ENCODE data around the gene MCF2L2.

Gene MCF2L2

DNA sequence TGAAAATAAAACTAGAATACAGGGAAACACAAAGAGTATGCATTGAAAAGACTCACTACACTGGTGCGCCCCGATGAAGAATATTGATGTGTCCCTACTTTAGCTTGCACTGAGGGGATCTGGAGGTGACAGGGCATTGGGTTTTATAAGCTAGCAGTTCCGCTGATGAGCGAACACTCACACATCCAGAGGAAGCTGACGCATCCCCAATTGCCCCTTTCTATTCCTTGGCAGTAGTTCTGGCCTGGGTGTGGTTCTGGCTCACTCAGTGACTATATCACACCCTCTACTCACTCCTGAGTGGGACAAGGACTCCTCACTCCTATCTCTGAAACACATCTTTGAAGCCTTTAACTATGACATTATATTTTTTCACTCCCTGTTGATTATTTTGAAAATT lies 104.3 kb downstream of the MCF2L2 start (continued):
- TF ChIP-seq, protein P1, sequence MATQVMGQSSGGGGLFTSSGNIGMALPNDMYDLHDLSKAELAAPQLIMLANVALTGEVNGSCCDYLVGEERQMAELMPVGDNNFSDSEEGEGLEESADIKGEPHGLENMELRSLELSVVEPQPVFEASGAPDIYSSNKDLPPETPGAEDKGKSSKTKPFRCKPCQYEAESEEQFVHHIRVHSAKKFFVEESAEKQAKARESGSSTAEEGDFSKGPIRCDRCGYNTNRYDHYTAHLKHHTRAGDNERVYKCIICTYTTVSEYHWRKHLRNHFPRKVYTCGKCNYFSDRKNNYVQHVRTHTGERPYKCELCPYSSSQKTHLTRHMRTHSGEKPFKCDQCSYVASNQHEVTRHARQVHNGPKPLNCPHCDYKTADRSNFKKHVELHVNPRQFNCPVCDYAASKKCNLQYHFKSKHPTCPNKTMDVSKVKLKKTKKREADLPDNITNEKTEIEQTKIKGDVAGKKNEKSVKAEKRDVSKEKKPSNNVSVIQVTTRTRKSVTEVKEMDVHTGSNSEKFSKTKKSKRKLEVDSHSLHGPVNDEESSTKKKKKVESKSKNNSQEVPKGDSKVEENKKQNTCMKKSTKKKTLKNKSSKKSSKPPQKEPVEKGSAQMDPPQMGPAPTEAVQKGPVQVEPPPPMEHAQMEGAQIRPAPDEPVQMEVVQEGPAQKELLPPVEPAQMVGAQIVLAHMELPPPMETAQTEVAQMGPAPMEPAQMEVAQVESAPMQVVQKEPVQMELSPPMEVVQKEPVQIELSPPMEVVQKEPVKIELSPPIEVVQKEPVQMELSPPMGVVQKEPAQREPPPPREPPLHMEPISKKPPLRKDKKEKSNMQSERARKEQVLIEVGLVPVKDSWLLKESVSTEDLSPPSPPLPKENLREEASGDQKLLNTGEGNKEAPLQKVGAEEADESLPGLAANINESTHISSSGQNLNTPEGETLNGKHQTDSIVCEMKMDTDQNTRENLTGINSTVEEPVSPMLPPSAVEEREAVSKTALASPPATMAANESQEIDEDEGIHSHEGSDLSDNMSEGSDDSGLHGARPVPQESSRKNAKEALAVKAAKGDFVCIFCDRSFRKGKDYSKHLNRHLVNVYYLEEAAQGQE (tag by site-specific recombination; IDR thresholded peaks at IDR 0.05): no peak
- TF ChIP-seq ZNF830 (tag by site-specific recombination; IDR thresholded peaks at IDR 0.05; ENCODE audit: low read depth) (no peak), ZNF544 (tag by site-specific recombination; IDR thresholded peaks at IDR 0.05) (no peak), ZNF366 (tag by site-specific recombination; conservative IDR thresholded peaks at IDR 0.05) (no peak), ZNF530 (tag by site-specific recombination; IDR thresholded peaks at IDR 0.05; ENCODE audit: low read depth) (no peak)

DNA sequence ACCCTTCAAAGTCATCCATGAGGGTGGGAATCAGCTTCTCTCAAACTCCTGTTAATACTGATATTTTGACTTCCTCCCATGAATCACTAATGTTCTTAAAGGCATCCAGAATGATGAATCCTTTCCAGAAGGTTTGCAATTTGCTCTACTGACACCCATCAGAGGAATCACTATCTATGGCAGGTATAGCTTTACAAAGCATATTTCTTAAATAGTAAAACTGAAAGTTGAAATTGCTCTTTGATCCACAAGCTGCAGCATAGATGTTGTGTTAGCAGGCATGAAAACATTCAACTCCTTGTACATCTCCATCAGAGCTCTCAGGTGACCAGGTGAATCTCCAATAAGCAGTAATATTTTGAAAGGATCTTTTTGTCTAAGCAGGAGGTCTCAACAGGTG lies 109.0 kb downstream of the MCF2L2 start:
- H3K36me3 ChIP-seq (ENCODE audit: control insufficient read depth in 2 of 2, insufficient read depth in 1 of 2, low read length in 2 of 2): no peaks in the 10 kb centered on the region
- no peak overlapping the region for H3K27ac ChIP-seq (ENCODE audit: extremely low read depth, low read depth, low read length)
- no peaks in the 10 kb centered on the region for H3K4me1 ChIP-seq (ENCODE audit: control insufficient read depth, insufficient read depth, low read length)
- ChIA-PET POLR2A (no interaction called here), CTCF (no interaction called here)
- no peaks in the 10 kb centered on the region for H3K9me3 ChIP-seq (ENCODE audit: control insufficient read depth, insufficient read depth, low read depth, low read length)
- no peak overlapping the region for H3K4me3 ChIP-seq (ENCODE audit: low read depth, low read length)
- TF ChIP-seq ZNF600 (tag by site-specific recombination; IDR thresholded peaks at IDR 0.05) (no peak), ZBTB20 (tag by site-specific recombination; IDR thresholded peaks at IDR 0.05) (no peak), ZNF707 (tag by site-specific recombination; IDR thresholded peaks at IDR 0.05) (no peak), ZNF768 (tag by site-specific recombination; IDR thresholded peaks at IDR 0.05) (no peak), ZBTB21 (tag by site-specific recombination; IDR thresholded peaks at IDR 0.05) (no peak), ZNF239 (tag by site-specific recombination; IDR thresholded peaks at IDR 0.05) (no peak), ZNF311 (tag by site-specific recombination; IDR thresholded peaks at IDR 0.05; ENCODE audit: borderline replicate concordance) (no peak), ZFP69B (tag by site-specific recombination; IDR thresholded peaks at IDR 0.05) (no peak), SCRT2 (tag by site-specific recombination; IDR thresholded peaks at IDR 0.05) (no peak), ZNF677 (tag by site-specific recombination; IDR thresholded peaks at IDR 0.05) (no peak), ZNF404 (tag by site-specific recombination; IDR thresholded peaks at IDR 0.05) (no peak), SP7 (tag by site-specific recombination; IDR thresholded peaks at IDR 0.05) (no peak), ZBTB48 (tag by site-specific recombination; IDR thresholded peaks at IDR 0.05) (no peak), ZBTB7A (tag by site-specific recombination; IDR thresholded peaks at IDR 0.05; ENCODE audit: low read depth) (no peak), ZNF292 (tag by site-specific recombination; IDR thresholded peaks at IDR 0.05; ENCODE audit: borderline replicate concordance, low read depth) (no peak)

DNA sequence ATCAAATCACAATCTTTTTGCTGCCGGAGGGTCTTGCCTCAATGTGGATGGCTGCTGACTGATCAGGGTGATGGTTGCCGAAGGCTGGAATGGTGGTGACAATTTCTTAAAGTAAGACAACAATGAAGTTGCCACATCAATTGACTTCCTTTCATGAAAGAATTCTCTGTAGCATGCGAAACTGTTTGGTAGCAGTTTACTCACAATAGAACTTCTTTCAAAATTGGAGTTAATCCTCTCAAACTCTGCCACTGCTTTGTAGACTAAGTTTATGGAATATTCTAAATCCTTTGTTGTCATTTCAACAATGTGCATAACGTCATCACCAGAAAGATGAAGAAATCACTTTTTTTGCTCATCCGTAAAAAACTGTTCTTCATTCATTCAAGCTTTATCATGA lies 109.5 kb downstream of the MCF2L2 start:
- no peaks in the 10 kb centered on the region for H3K4me1 ChIP-seq (ENCODE audit: control insufficient read depth, insufficient read depth, low read length)
- ChIA-PET CTCF (no interaction called here), POLR2A (no interaction called here)
- TF ChIP-seq ZNF549 (tag by site-specific recombination; IDR thresholded peaks at IDR 0.05): no peak
- no peak for TF ChIP-seq KLF16 (tag by site-specific recombination; IDR thresholded peaks at IDR 0.05)
- H3K9me3 ChIP-seq (ENCODE audit: control insufficient read depth, insufficient read depth, low read depth, low read length): no peaks in the 10 kb centered on the region
- no peak overlapping the region for H3K27ac ChIP-seq (ENCODE audit: extremely low read depth, low read depth, low read length)
- no peak overlapping the region for H3K4me3 ChIP-seq (ENCODE audit: low read depth, low read length)
- no peaks in the 10 kb centered on the region for H3K36me3 ChIP-seq (ENCODE audit: control insufficient read depth in 2 of 2, insufficient read depth in 1 of 2, low read length in 2 of 2)
